SKM-1 treated with dmso at 0.1 percent for 144 hours (cell line): ENCODE results near the gene PLEKHA8.

Experiments used
- DNase-seq: peaks from one replicate; lab custom pipeline; 2025; ENCODE audit not compliant: unreplicated experiment; lab: John Stamatoyannopoulos, UW

The PLEKHA8 gene

GRCh38 chr7:30144657-30145306 is 116.6 kb downstream of the PLEKHA8 start:
- no peak for DNase-seq

- DNase-seq, result no peak
Measured at GRCh38 chr7:30145426-30145970, 117.3 kb downstream of the PLEKHA8 start.

DNA sequence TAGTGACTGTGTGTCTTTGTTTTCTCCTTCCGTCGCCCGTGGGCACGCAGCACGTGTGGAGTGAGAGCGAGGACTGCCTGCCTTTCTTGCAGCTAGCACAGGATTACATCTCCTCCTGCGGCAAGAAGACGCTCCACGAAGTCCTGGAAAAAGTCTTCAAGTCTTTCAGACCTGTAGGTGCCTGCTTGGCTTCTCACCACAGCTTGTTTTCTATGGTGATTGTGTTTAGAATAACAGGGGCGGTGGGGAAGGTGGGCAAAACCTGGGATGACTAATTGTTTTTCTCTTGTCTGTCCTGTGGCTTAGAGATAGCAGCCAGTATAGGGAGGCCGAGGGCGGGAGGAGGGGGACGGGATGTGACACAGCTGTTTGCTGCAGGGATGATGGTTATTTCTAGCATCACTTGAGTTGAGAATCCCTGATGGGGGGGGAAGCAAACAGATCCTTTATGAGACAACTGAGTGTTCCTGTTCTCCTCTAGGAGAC is 118.0 kb downstream of the PLEKHA8 start:
- DNase-seq, result no peak

- DNase-seq, result no peak
Measured at GRCh38 chr7:30147223-30147622, 119.0 kb downstream of the PLEKHA8 start.

DNA sequence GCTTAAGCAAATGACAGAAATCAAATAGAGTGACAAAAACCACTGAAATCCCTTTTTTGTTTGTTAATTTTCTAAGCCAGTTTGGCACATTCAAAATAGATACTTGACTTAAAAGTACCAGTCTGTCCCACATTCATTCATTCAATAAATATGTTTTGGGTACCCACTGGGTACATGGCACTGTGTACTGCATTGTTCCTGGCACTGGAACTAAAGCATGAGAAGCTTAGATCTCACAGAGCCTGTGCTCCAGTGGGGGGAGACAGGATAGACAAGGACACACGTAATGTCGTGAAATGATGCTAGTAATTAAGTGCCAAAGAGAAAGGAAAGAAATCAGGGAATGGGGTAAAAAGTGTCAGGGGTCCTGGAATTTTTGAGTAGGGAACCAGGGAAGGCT is 119.6 kb downstream of the PLEKHA8 start:
- no peak for DNase-seq

GRCh38 chr7:30148426-30148825 is 120.2 kb downstream of the PLEKHA8 start:
- DNase-seq, result no peak

GRCh38 chr7:30148951-30149459 is 120.8 kb downstream of the PLEKHA8 start:
- no peak for DNase-seq

DNA sequence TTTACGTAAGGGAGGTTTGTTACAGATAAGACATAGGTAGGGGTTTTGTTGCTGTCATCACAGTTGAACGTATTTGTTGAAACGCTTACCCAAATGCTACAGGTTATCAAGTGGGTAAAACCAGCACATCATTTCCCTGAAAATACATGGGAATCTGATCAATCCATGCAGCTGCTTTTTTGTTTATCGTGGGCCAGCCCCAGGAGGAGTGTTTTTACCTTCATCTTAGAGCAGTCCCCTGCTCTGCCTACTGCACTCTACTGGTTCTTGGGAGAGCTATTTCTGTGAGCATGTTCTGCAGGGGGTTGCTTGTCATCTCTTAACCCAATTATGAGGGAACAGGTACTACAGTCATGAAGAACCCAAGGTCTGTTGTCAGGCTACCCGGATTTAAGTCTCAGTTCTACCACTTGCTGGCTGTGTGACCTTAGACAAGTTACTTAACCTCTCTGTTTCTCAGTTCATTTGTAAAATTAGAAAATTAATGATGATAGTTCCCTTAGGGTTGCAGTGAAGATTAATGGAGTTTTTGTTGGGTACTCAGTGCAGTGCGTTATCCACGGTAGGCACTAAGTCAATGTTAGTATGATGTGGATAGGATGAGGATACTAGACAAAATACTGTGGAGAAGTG is 121.5 kb downstream of the PLEKHA8 start:
- no peak for DNase-seq

GRCh38 chr7:30150711-30151110 is 122.5 kb downstream of the PLEKHA8 start:
- DNase-seq, result no peak

GRCh38 chr7:30154111-30154587 is 125.9 kb downstream of the PLEKHA8 start:
- no peak for DNase-seq

DNA sequence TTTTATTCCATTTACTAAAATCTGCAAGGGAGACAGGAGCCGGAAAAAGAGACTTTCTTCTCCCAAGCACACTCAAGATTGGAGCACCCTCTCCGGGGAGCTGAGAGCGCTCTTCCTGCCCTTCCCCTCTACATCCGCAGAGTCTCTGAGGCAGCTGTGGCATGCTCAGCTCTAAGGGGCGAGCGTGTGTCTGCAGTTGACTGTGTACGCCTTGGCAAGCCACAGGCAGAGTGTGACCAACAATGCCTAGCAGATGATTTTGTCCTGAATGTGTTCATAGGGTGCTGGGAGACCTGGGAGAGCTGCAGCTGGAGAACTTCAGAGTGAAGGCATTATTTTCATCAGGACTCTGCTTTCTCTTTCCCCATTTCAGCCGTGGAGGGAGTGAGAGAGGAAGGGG is 127.3 kb downstream of the PLEKHA8 start:
- no peak for DNase-seq

DNA sequence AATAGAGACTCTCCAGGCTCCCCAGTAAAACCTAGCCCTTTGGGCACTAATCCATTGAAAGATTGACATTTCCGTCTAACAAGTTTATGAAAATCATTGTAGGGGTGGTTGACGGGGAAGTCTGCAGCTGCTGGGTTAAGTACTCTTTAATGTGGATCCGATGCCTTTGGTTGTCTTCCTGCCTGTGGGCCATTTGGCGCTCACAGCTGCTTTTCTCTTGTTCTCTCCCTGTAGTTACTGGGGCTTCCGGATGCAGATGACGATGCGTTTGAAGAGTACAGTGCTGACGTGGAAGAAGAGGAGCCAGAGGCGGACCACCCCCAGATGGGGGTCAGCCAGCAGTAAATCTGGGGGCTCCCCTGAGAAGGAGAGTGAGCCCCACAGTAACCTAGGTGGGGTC is 129.0 kb downstream of the PLEKHA8 start:
- no peak for DNase-seq

GRCh38 chr7:30159163-30159562 is 131.0 kb downstream of the PLEKHA8 start:
- DNase-seq, result peak; percentile 78

- DNase-seq, result peak; percentile 98
Measured at GRCh38 chr7:30159698-30160143, 131.5 kb downstream of the PLEKHA8 start.

DNA sequence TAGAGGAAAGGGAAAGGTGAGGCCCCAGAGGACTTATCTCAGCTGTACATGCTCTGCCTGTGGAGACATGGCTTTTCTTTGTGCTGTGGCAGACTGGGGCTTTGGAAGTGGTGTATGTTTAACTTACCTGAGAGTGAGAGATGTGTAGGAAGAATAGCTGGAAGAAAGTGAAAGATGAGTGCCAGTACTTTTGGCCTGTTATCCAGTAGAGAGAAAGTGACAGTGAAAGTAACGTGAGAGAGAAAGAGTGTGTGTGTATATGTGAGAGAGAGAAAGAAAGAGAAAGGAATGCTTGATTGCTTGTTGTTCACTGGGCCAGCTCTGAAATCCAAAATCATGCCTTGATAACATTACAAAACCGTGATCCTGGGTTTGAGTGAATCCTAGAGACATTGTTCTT is 132.1 kb downstream of the PLEKHA8 start:
- no peak for DNase-seq

- DNase-seq, result no peak
Measured at GRCh38 chr7:30162133-30162532, 133.9 kb downstream of the PLEKHA8 start.

- no peak for DNase-seq
Measured at GRCh38 chr7:30162622-30163124, 134.5 kb downstream of the PLEKHA8 start.

GRCh38 chr7:30163231-30163894 is 135.2 kb downstream of the PLEKHA8 start:
- peak; percentile 68 for DNase-seq

DNA sequence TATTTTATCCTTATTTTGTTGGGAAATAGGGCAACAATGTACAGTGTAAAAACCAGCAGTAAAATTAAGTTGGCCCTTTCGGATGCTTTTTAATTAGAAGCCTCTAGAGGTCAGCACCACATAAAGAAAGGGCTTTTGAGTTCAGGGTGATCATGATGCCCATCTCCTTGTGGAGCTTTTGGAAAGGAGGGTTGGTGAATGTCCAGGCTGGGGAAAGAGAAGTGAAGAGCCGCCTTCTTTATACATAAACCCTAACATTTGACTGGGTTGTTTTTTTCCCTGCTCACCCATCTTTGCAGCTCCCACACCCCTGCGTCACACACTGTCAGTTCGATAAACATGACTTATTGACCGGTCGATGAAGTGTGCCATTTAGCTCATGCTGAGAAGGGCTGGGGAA is 136.4 kb downstream of the PLEKHA8 start:
- DNase-seq, result peak; percentile 64

DNA sequence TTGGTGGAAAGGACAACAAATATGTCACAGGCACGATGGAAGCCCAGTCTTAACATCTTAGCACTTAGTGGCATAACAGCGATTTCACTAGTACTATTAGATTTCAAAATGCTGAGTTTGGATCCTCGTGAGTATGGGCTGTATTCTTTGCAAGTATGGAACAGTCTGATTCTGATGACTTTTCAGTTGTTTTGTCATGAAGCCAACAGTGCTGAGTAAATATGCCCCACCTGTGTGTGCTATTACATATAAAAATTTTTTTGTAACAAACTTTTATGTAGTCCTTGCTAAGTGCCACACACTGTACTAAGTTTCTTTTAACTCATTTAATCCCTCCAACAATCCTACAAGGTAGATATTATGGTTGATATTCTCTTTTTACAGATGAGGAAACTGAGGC is 137.4 kb downstream of the PLEKHA8 start:
- no peak for DNase-seq

GRCh38 chr7:30166155-30166840 is 138.1 kb downstream of the PLEKHA8 start:
- no peak for DNase-seq
